NCI-H345 treated with DMSO at 0.1 percent for 48 hours (cell line): Measurements from ENCODE around the gene CSRP2.

Source experiments
- DNase-seq: peaks from one replicate; lab custom pipeline; 2025; ENCODE audit not compliant: unreplicated experiment; lab: John Stamatoyannopoulos, UW

CSRP2 gene

DNA sequence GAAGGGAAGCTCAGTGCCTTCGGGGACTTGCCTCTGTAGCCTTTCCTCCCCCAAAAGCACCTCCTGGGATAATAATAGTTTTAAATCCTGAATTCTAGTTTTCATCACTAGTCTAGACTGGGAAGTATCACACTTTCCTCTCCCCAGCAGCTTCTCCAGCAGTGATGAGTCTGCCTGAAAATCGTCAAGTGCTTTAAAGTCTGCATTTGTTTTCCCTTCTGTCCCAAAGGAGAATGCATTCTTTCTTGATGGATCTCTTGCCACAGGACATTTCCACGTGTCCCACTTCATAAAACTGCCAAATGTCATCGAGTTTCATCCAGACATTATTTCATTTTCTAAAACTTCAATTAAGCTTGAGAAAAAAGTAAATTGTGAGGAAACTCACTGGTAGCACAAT, 15.0 kb downstream of the CSRP2 start:
- no peak for DNase-seq

DNA sequence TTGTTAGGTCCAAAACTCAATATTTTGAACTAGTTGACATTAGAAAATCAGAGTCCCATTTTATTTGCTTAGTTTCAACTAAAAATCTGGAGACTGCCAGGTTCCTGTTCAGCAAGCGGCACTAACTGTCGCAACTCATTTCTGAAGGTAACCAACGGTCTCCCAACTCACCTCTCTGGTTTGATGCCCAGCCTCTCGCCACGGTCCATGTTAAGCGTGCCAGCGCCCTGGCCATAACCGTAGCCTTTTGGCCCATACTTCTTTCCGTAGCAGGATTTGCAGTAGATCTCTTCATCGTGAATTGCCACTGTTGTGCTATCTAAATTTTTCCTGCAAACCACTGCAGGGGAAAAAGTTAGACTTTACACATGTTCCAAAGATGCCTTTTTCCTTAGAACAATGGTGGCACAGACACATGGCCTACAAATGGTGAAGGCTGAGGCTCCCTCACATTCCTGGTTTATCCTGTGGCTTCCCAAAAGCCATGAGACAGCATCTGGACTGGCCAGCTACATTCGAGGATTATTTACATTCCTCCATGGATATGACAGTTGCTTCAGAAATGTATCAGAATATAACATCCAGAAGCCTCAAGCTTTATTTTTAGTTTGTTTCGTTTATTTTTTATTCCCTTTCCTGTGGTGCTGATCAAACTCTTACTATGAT, 15.7 kb downstream of the CSRP2 start:
- DNase-seq: no peak

DNA sequence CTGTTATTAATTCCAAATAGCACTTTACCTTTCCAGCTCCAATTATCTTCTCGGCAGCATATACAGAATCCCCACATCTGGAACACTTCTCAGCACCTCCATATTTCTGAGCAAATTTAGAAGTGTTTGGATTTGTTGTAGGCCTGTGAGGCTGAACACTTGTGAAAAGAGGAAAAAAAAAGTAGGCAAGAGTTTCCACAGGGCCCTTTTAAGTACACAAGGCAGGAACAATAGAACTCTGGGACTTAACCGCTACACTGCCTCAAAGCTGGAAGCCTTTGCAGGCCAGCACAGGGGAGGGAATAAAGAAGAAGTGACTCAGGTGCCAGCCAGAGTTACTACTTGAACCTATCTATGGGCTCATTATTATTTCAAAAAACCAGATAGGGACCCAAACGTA, 18.6 kb downstream of the CSRP2 start:
- no peak for DNase-seq

DNA sequence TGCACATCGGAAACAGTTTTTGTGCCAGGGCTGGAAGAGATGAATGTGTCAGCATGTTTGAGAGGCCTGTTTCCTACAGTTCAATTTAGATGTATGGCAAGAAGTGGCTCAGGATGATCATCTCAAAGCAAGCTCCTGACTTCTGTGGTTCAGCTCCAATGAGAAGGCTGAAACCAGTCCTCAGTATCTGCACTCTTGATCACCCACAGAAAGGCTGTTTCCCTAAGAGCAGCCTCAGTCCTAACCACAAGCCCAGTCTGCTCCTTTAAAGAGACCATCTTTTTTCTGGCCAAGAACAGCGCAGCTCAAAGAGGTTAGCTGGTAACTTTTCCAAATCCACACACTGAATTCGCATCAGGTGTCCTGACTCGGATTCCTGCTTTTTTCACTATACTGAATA, 19.2 kb downstream of the CSRP2 start:
- DNase-seq: no peak

DNA sequence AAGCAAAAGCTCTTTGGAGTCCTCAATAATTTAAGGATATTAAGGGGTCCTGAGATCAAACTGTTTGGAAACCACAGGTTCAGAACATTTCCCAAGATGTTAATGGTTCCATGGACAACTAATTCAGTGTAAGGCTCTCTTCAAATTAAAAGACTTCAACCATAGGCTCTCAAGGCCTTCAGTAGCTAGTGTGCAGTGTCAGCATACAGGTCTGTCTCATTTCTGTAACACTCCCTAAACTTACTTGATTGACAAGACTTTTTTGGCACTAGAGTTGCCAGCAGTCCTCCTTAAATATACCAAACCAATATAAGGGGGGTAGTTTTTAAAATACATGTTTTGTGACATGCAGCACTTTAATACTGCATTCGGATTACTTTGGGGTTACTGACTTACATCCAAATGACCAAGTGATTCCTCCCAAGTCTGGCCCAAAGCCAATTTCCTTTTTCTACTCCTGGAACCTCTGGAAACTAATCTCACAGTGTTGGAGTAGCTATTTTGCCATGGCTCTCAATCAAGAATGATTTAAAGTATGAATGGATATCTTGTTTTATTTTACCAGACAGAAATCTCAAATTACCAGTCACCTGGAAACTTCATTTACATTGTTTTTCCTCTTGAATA, 22.7 kb downstream of the CSRP2 start:
- DNase-seq: no peak

DNA sequence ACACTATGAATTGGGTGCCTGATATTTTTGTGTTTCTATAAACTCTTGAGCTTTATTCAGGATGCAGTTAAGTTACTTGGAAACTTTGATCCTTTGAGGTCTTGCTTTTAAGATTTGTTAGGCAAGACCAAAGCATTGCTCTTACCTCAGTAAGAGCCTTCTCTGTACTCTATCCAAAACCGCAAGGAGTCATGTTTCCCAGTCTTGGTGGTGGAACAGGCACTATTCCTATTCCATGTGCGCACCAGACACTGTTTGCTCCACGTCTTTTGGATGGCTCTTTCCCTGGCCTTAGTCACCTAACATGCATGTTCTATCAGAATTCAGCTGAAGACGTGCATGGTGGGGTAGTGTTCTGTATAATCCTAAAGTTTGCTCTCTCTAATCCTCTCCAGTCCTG, 23.5 kb downstream of the CSRP2 start:
- DNase-seq: no peak

DNA sequence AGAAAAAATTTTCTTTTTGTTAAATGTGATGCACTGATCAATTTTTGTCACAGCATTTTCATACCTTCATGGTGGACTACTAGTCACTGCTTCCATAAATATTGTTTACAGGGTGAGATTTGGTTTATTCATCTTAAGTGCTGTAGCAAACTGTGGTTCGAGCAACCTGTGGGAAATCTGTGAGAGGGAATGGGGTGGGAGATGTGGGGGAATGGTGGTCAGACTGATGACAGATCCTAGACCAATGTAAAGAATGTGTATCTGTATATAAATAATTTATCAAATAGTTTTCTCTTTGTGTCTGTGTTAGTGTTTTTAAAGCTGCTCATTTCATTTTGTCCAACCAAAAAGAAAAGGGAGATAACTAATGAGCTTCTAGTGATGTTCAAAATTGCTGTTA, 26.7 kb downstream of the CSRP2 start:
- no peak for DNase-seq

DNA sequence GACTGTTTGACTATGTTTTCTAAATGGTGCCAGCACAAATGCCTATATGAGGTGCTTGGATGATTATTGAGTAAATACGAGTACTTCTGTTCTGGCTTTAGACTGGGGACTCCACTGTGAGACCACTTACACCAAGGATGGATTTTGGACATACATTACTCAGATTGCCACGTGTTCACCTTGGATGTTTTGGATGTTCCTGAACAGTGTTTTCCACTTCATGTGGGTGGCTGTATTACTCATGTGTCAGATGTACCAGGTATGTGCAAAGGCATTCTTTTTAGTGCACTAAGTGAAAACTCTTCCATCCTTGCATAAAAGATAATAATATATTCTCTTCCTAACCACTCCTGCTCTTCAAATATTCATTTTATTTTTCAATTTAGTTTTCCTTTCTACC, 30.7 kb downstream of the CSRP2 start:
- no peak for DNase-seq

DNA sequence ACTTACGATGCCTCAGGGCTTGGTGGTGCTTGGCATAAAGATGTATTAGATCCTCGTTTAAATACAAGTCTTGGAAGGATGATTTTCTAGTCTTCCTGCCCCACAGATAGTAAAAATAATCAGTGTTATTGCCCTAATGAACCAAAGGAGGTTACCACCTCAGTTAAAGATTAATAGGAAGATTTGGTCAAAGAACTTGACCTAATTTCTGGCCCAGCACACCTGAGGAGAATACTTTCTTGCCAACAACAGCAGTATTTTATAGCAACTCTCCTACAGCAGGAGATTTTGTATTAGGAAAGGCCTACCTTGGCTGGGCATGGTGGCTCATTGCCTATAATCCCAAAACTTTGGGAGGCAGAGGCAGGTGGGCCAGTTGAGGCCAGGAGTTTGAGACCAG, 31.6 kb downstream of the CSRP2 start:
- no peak for DNase-seq

DNA sequence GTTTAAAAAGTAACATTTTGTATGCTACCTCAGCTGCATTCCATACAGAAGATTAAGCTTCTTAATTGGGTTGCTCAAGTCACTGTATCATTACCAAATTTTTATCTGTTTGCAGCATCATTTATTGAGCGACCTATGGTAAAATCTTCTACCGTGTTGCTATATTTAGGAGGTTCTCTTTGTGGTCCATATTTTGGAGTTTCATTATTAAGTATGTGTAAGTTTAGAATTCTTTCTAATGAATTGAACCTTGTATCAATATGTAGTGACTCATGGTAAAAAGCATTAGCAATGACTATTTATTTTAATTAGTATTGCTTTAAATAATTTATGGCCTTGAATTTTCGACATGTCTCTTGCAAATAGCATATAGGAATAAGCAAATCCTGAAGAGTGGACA, 42.2 kb downstream of the CSRP2 start:
- no peak for DNase-seq

DNA sequence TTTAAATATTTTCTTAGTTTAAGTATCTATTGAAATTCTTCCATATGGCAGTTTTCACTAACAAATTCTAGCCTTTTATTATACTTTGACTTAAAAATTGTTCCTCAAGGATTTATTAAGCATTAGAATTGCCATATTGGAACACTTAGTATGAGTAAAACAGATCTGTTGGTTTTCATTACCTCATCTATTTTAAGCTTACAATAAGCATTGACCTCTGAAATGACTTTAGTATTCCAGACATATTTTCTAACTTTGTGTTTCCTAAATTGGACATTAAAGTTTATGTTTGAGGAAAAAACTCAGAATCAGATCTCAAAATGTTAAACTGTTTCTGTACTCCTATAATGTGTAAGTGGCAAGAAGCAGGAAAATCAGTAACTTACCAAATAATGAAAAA, 48.4 kb downstream of the CSRP2 start:
- DNase-seq: no peak

DNA sequence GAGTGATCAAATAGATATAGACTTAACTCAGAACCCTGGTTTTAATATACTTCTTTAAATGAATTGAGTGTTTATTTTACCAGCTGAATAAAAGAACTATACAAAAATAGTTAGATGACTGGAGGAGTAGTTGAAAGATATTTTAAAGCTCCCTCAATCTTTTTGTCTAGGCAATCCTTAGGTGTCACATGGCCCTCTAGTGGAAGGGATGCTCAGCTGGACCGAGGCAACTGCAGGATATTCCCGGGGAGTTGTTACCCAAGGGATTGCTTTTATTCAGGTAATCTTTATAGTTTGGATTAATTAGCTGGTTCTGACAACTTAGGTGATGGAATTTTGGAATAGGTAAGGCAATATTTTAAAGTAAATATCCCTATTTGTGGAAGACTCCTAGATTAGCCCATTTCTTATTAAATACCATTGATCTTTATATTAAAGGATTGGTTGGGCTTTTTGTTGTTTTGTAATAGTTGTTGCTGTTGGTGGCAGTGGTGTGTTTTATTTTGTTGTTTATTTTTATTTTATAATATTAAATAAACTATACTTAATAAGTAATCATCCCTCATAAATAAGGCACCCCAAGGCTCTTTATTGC, 57.8 kb downstream of the CSRP2 start:
- no peak for DNase-seq

DNA sequence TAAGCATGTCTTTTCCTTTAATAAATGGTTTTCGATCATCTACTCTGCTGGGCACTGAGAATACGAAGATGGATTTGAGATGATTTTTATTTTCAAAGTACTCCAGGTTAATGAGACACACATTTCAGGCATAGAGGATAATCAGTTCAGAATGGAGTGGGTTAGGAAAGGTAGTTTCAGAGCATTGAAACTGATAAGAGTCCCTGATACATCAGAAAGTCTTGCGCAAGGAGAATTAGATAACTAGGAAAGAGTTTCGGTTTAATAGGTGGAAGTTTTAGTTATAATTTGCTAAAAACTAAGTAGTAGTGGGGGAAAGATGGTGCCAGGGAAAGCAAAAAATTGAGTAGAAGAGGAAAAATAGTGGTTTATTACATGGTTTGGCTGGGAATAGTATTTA, 64.8 kb downstream of the CSRP2 start:
- DNase-seq: no peak

DNA sequence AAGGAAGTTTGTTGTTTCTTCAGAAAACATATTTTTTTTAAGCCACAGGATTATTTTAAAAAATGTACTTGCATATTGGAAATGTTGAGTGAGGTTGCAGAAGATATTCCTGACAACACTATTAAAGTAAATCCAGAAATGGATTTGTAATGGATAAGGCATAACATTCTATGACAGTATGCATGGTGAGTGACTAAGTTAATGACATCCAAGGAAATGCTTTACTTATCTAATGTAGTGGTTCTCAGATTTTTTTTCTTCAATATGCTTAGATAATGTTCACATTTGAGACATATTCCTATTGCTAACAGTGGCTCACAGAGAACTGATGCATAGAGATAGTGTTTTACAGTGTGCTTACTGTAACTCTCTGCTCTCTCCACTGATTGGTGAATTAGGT, 65.6 kb downstream of the CSRP2 start:
- no peak for DNase-seq

DNA sequence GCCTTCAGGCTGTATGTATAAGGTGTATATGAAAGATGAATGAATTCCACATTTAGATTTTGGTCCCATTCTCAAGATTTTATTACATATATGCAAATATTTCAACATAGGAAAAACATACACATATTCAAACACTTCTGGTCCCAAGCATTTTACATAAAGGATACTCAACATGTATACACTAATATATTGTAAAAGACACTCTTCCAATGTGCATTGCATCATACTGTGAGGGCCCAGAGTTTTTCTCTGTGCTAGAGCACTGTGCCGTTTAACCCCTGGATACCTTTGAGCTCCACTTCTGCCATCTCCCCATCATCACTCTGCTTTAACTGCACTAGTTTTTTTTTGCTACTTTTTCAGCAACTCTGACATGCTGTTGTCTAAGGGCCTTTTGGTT, 66.8 kb downstream of the CSRP2 start:
- no peak for DNase-seq

DNA sequence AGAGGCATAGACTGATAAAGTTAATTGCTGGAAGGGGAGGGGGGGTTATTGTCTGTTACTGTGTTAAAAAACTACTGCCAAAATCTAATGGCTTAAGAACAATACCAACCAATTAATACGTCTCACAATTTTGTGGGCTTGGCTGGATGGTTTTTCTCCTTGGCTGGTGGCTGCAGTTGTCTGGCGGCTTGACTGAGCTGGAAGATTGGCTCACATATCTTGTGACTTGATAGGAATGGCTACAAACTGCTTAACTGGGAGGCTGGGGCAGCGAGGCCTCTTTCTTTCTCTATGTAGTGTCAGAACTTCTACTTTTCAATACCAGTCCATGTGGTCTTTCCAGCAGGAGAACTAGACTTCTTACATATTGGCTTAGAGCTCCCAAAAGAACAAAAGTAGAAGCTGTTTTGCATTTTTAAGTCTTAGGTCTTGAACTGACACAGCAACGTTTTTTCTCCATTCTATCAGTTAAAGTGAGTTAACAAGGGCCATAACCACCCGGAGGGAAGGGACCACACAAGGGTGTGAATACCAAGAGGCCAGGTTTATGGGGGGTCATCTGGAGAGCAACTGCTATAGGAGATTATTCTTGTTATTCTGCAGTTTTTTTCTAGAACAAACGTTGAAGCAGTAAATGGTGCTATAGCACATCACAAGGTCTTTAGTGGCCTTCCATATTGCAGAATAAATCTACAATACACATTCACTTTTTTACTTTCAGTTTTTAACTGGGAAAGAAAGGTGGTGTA, 68.0 kb downstream of the CSRP2 start:
- no peak for DNase-seq
